Measurements from ENCODE around the gene SMAD9. TPM values are rescaled to one million over a fixed set of nuclear protein-coding genes. Genes with fewer than 3 reads are reported as not detected.

The SMAD9 gene
- total RNA-seq, 1 donor from 2014 or later, result 4.2 TPM

- peak overlapping the region; percentile 10 for H3K27ac ChIP-seq (replicated peaks)
- intact Hi-C loops (cut with micrococcal nuclease), result no loop called here
- TF ChIP-seq CTCF (IDR thresholded peaks at IDR 0.05; ENCODE audit: borderline replicate concordance), result no peak
- H3K4me3 ChIP-seq, result no peak overlapping the region
- H3K9me3 ChIP-seq (replicated peaks), result no peaks in the 10 kb centered on the region
- no peak for DNase-seq
- no peaks in the 10 kb centered on the region for H3K36me3 ChIP-seq
- peaks cover 4% of the 10 kb centered on the region for H3K4me1 ChIP-seq
- no peaks in the 10 kb centered on the region for H3K27me3 ChIP-seq (ENCODE audit: low read depth)
Measured at GRCh38 chr13:36912369-36912768, 7.7 kb downstream of the SMAD9 start.

- no peak for DNase-seq
- Histone ChIP-seq H3K36me3 (no peaks in the 10 kb centered on the region), H3K4me3 (no peak overlapping the region), H3K9me3 (replicated peaks) (no peaks in the 10 kb centered on the region), H3K4me1 (peaks cover 4% of the 10 kb centered on the region), H3K27ac (replicated peaks) (no peak overlapping the region), H3K27me3 (ENCODE audit: low read depth) (no peaks in the 10 kb centered on the region)
- intact Hi-C loops (cut with micrococcal nuclease), result no loop called here
- TF ChIP-seq CTCF (IDR thresholded peaks at IDR 0.05; ENCODE audit: borderline replicate concordance), result no peak
Measured at GRCh38 chr13:36910545-36910944, 9.5 kb downstream of the SMAD9 start.

- TF ChIP-seq CTCF (IDR thresholded peaks at IDR 0.05; ENCODE audit: borderline replicate concordance), result no peak
- intact Hi-C loops (cut with micrococcal nuclease), result no loop called here
- Histone ChIP-seq H3K36me3 (no peaks in the 10 kb centered on the region), H3K27me3 (ENCODE audit: low read depth) (no peaks in the 10 kb centered on the region), H3K4me1 (no peaks in the 10 kb centered on the region), H3K27ac (replicated peaks) (no peak overlapping the region), H3K9me3 (replicated peaks) (no peaks in the 10 kb centered on the region), H3K4me3 (no peak overlapping the region)
- DNase-seq, result no peak
Measured at GRCh38 chr13:36907821-36908220, 12.2 kb downstream of the SMAD9 start.

GRCh38 chr13:36907266-36907665 is 12.8 kb downstream of the SMAD9 start:
- intact Hi-C loops (cut with micrococcal nuclease), result no loop called here
- no peak for TF ChIP-seq CTCF (IDR thresholded peaks at IDR 0.05; ENCODE audit: borderline replicate concordance)

GRCh38 chr13:36905944-36906343 is 14.1 kb downstream of the SMAD9 start:
- Histone ChIP-seq H3K27me3 (ENCODE audit: low read depth) (no peaks in the 10 kb centered on the region), H3K4me1 (no peaks in the 10 kb centered on the region), H3K27ac (replicated peaks) (no peak overlapping the region), H3K36me3 (no peaks in the 10 kb centered on the region), H3K9me3 (replicated peaks) (peaks cover 3% of the 10 kb centered on the region), H3K4me3 (no peak overlapping the region)
- no peak for DNase-seq
- TF ChIP-seq CTCF (IDR thresholded peaks at IDR 0.05; ENCODE audit: borderline replicate concordance), result no peak
- intact Hi-C loops (cut with micrococcal nuclease), result no loop called here

More at GRCh38 chr13:36907266-36907665, 12.8 kb downstream of the SMAD9 start:
- no peaks in the 10 kb centered on the region for H3K27me3 ChIP-seq (ENCODE audit: low read depth)
- H3K4me3 ChIP-seq, result no peak overlapping the region
- no peaks in the 10 kb centered on the region for H3K4me1 ChIP-seq
- no peak overlapping the region for H3K27ac ChIP-seq (replicated peaks)
- H3K9me3 ChIP-seq (replicated peaks), result no peaks in the 10 kb centered on the region
- H3K36me3 ChIP-seq, result no peaks in the 10 kb centered on the region
- no peak for DNase-seq

Measured in left ventricle myocardium inferior (tissue), 1 donor.